ENCODE measurements around the gene MOB3B. TPM values are rescaled to one million over a fixed set of nuclear protein-coding genes. Genes with fewer than 3 reads are reported as not detected.

Gene MOB3B
- total and polyA plus RNA-seq, 2 of the 13 experiments (the other 11 are each of a cell fraction or from before 2014, with no cell fraction given) = 0.03 to 0.09 TPM

GRCh38 chr9:27292659-27293405 is 236.8 kb downstream of the MOB3B start:
- Histone ChIP-seq H3K4me3 (replicated peaks in 1 of 3; ENCODE audit: insufficient read depth in 1 of 3, low read depth in 2 of 3, low read length in 3 of 3) (no peak overlapping the region), H3K9ac (ENCODE audit: insufficient read depth, low read depth, low read length) (no peak overlapping the region), H3K36me3 (replicated peaks in 1 of 2; ENCODE audit: control insufficient read depth in 1 of 2, insufficient read depth in 2 of 2, low read length in 2 of 2) (no peaks in the 10 kb centered on the region), H3K27ac (ENCODE audit: extremely low read length, insufficient read depth, low read length) (no peak overlapping the region), H3K9me3 (ENCODE audit: low read length) (no peaks in the 10 kb centered on the region), H3K27me3 (ENCODE audit: control insufficient read depth in 1 of 2, insufficient read depth in 2 of 2, low read length in 2 of 2) (peaks cover 0 to 6% of the 10 kb centered on the region in 2 experiments; a peak in 1 of 5 replicates), H3K4me1 (ENCODE audit: insufficient read depth, low read length) (no peaks in the 10 kb centered on the region), H3K79me2 (ENCODE audit: insufficient read depth, low read length) (no peaks in the 10 kb centered on the region), H4K20me1 (ENCODE audit: insufficient read depth, low read length) (no peaks in the 10 kb centered on the region), H3K4me2 (ENCODE audit: low read depth, low read length) (no peak overlapping the region), H2AFZ (ENCODE audit: low read length) (no peak overlapping the region)
- intact Hi-C loops (cut with micrococcal nuclease; ENCODE audit: unreplicated experiment) (no loop called here), in situ Hi-C loops (cut with HindIII; ENCODE audit: extremely low pct_ligation_motif_present, low pct_unique_long_range_greater_than_20kb) (no loop called here)
- TF ChIP-seq NFKB2 (CRISPR knock-in tag; IDR thresholded peaks at IDR 0.05; ENCODE audit: borderline replicate concordance) = no peak
- no peak for TF ChIP-seq JARID2 (CRISPR knock-in tag; IDR thresholded peaks at IDR 0.05; ENCODE audit: insufficient replicate concordance)
- TF ChIP-seq ZNF317 (CRISPR knock-in tag; IDR thresholded peaks at IDR 0.05) = no peak
- no peak for TF ChIP-seq ZNF780A (CRISPR knock-in tag; IDR thresholded peaks at IDR 0.05)
- TF ChIP-seq ZFP36L1 (CRISPR knock-in tag; IDR thresholded peaks at IDR 0.05) = no peak
- no peak for TF ChIP-seq TCF7L2 (IDR thresholded peaks at IDR 0.05; ENCODE audit: low read depth, low read length)
- TF ChIP-seq SMC3 (IDR thresholded peaks at IDR 0.05; ENCODE audit: low read length) = no peak
- TF ChIP-seq POLR2AphosphoS2 (IDR thresholded peaks at IDR 0.05; ENCODE audit: low read depth, low read length) = no peak
- no peak for TF ChIP-seq MYPOP (CRISPR knock-in tag; IDR thresholded peaks at IDR 0.05)
- TF ChIP-seq RCOR2 (CRISPR knock-in tag; IDR thresholded peaks at IDR 0.05) = no peak
- no peak for TF ChIP-seq ZNF367 (CRISPR knock-in tag; IDR thresholded peaks at IDR 0.05; ENCODE audit: borderline replicate concordance)
- ChIA-PET CTCF (ENCODE audit: low intra/inter-chr PET ratio, low total read pairs) (no interaction called here), POLR2A (no interaction called here)
- 10% methylated on average over 7 of the region's 7 CpGs for WGBS (ENCODE audit: low lambda C conversion rate)
- ATAC-seq (no peak), DNase-seq (ENCODE audit: low spot score) (no peak), FAIRE-seq (no peak)
- BruUV-seq (replicated peaks) = no TSS peak

Measured in HepG2 (cell line).